ENCODE measurements around the gene EPM2A.
"Not testable (repeated sequence)": the region's sequence is repeated elsewhere in the genome, so short reads cannot be mapped to it uniquely, and the experiment has no call there.

Gene EPM2A

DNA sequence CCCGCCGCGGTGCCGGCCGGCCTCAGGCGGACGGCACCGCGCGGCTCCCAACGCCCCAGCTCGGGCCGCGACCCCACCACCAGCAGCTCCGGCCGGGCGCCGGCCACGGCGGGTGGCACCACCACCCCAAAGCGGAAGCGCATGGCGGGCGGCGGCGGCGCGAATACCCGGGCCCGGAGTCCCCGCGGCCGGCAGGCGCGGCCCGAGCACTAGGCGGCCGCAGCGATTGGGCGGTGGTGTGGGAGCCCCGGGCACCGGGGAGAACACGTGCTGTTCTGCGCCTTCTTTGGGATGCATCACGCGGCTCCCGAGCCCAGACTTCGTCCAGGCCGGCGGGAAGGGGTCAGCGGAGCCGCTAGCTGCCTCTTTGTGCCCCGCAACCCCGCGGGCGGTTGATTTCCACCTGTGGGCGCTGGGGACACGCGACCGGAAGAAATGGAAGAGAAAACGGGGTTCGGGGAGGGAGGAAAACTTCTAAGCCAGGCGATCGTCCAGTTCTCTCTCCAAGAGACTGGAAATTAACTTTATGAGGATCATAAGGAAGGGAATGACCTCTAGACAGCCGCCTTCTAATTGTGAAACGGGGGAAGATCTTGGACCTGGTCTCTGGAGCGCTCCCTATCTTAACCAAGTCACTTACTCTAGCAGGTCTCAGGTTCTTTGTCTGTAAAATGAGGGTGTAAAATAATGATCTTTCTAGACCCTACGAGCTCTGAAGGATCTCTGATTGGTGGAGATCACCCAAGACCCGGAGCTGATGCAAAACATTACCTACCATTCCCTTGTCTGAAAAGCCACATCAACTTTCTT lies at the start of gene EPM2A:
Gene EPM2A, minus strand, starts transcription at position 165 of the 810 bp plus-strand sequence. Its CDS starts 22 bp downstream, at position 143.
- DNase-seq (ENCODE audit: low spot score), result peak; percentile 88

DNA sequence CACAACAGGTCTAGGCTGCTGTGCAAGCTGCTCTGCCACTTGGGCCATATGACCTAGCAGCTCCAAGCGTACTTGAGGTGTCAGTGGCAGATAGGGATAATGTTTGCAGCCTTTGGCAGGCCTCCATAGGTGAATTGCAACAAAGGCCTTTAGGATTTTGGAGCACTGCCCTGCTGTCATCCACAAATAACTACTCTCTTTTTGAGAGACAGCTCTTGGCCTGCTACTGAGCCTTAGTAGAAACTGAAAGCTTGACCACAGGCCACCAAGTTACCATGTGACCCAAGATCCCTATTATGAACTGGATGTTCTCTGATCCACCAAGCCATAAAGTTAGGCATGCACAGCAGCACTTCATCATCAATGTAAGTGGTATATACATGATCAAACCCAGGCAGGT lies 49.4 kb upstream of the EPM2A start:
- no peak for DNase-seq (ENCODE audit: low spot score)

GRCh38 chr6:145783796-145784195 lies 48.5 kb upstream of the EPM2A start:
- DNase-seq (ENCODE audit: low spot score), result no peak

DNA sequence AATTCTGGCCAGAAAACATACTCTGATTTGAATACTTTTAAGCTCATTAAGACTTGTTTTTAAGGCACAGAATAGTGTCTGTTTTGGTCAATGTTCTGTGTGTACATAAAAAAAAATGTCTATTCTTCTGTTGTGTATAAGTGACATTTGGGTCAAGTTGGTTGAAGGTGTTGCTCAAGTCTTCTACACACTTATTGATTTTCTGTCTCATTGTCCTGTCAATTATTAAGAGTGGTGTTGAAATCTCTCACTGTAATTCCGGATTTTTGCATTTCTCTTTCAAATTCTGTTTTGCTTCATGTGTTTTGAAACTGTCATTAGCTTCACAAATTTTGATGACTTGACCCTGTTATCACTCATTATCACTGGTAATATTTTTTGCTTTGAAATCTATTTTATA lies 37.5 kb upstream of the EPM2A start:
- no peak for DNase-seq (ENCODE audit: low spot score)

DNA sequence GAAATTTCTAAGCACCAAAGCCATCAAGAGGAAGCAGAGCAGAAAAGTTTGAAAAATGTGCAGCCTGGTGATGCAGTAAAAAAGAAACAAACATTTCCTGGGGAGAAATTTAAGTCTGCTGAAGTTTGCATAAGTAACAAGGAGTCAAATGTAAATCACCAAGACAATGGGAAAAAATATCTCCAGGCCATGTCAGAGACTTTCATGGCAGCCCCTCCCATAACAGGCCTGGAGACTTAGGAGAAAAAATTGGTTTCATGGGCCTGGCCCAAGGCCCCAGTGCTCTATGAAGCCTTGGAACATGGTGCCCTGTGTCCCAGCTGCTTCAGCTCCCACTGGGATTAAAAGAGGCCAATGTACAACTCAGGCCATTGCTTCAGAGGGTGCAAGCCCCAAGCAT lies 30.1 kb upstream of the EPM2A start:
- DNase-seq (ENCODE audit: low spot score), result no peak

GRCh38 chr6:145763742-145764141 lies 28.4 kb upstream of the EPM2A start:
- no peak for DNase-seq (ENCODE audit: low spot score)

DNA sequence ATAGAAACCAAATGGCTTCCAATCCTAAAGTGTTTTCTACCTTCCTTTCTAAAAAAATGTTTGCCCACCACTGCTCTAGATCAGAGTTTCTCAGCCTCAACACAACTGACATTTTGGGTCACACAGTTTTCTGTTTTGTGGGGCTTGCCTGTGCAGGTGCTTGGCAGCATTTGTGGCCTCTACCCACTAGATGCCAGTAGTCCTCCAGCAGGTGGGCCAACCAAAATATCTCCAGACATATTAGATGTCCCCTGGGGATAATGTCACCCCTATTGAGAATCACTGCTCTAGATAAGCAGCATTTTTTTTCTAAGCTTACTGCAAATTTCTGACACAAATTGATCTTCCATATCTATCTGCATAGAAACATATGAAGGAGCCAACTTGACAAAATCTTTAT lies 26.3 kb upstream of the EPM2A start:
- peak; percentile 22 for DNase-seq (ENCODE audit: low spot score)

- DNase-seq (ENCODE audit: low spot score), result no peak
These were observed 22.8 kb upstream of the EPM2A start for GRCh38 chr6:145758113-145758512.

DNA sequence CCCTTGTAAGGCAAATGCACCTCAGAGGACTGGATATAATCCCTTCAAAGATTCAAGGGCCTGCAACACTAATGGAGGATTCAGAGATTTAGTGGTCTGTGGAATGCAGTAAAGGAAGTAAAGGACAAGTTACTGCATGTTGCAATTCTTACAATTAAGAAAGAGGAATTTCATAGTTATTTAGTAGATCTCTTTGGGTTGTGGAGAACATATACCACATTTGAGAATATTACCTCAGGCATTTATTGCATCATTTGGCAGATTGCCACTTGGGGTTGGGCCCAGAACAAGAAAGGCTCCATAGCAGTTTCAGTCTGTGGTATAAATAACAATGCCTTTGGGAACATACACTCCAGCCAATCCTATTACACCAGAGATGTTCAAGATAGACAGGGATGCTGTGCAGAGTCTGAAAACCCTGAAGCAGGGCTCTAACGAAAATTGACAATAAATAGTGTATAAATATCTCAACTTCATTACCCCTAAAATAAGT lies 20.9 kb upstream of the EPM2A start:
- no peak for DNase-seq (ENCODE audit: low spot score)

DNA sequence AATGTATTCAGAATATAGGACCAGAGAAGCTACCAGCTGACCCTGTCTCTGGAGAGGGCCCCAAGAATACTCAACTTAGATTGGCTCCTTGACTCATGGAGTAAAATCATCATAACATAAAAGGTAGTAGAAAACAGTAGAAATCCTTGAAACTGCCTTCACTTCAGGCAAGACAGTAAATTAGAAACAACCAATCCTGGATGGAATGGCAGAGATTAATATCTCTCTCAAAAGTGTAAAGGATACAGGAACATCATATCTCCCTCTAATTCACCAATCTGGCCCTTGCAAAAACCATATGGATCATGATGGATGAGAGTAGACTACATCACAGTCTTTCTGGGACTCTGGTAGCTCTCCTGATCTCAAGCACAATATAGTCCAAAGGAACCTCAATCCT lies 20.4 kb upstream of the EPM2A start:
- no peak for DNase-seq (ENCODE audit: low spot score)

DNA sequence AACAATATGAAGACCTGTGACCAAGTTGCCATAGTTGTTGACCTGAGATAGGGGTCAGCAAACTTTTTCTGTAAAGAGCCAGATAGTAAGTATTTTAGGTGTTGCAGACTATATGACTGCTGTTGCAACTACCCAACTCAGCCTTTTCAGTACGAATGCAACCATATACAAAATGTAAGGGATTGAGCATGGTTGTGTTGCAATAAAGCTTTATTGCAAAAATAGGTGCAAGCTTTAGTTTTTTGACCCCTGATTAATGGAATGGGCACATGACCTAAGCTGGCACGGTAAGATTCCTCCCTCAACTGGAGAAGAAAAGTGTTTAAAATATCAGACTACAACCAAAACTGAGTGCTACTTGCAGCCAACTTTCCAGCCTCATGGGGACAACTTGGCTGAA lies 17.3 kb upstream of the EPM2A start:
- no peak for DNase-seq (ENCODE audit: low spot score)

DNA sequence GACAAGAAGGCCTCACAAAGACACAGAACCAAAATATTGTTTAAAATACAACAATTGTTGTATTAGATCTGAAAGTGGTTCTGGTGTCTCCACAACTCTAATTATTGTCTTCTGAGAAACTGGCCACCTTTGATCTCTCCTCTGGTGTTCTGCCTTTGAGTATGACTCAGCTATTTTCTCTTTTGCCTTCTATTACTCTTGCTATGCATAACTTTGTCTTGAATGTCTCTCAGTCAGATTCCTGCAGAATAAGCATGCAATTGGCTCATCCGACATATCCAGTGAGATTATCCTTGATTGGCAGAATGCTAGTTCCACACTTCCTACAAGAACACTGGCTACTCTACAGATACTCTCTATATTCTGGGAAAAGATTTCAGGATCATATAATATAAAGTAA lies 14.3 kb upstream of the EPM2A start:
- DNase-seq (ENCODE audit: low spot score), result no peak

- no peak for DNase-seq (ENCODE audit: low spot score)
These were observed 10.5 kb upstream of the EPM2A start for GRCh38 chr6:145745861-145746260.

DNA sequence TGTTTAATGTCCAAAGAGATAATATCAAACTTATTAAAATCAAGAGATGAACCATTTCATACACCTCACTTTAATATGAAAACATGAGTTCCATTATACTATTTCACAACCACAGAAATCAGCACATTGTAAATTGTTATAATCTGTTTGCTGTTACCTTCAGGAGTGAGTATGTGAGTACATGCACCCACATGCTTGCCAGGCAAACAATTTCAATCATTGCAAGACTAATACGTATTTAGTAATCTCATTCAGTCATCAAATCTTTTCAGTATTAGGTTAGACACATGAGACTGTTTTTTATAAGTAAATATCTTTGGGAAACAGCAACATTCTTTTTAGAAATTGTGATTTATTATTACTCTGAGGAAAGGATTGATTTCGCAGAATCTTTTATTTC lies 9.3 kb upstream of the EPM2A start:
- DNase-seq (ENCODE audit: low spot score), result no peak

DNA sequence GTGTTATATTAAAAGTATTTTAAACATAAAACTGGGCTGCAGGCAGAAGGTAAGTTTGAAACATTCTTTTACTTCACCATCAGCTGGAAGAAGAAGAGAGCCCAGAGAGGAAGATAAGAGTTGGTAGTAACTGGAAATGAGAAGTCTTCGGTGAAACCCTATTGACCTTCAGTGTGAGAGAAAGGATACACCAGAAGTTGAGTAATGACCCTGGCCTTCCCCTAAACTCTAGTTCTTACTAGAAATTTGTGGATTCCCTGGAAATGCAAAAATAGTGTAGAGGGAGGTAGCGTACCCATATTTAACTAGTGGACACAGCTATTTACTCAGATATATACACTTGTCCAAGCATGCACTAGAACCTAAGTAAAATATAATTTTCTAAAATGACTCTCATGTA lies 8.0 kb upstream of the EPM2A start:
- no peak for DNase-seq (ENCODE audit: low spot score)

GRCh38 chr6:145742472-145742871 lies 7.2 kb upstream of the EPM2A start:
- DNase-seq (ENCODE audit: low spot score), result not testable (repeated sequence)

DNA sequence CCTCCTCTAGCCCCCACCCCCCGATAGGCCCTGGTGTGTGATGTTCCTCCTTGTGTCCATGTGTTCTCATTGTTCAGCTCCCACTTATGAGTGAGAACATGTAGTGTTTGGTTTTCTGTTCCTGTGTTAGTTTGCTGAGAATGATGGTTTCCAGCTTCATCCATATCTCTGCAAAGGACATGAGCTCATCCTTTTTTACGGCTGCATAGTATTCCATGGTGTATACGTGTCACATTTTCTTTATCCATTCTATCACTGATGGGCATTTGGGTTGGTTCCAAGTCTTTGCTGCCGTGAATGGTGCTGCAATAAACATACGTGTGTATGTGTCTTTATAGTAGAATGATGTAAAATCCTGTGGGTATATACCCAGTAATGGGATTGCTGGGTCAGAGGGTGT lies 4.4 kb upstream of the EPM2A start:
- not testable (repeated sequence) for DNase-seq (ENCODE audit: low spot score)

DNA sequence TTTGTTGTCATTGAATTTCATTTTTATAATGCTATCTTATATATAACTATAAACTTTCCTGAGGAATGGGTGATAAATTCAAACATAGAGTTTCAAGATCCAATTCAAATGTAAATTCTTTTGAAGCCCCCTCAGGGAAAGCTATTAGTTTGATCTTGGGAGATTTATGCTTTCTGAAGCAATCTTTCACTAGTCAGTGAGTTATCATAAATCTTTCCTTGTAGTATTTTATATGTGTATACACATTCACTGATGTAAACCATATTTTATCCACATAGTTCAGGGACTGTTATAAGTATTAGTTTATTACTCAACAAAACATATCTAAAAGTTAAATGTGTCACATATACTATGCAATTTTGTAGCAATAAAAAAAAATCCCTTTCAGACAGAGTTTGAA lies 2.9 kb upstream of the EPM2A start:
- no peak for DNase-seq (ENCODE audit: low spot score)

DNA sequence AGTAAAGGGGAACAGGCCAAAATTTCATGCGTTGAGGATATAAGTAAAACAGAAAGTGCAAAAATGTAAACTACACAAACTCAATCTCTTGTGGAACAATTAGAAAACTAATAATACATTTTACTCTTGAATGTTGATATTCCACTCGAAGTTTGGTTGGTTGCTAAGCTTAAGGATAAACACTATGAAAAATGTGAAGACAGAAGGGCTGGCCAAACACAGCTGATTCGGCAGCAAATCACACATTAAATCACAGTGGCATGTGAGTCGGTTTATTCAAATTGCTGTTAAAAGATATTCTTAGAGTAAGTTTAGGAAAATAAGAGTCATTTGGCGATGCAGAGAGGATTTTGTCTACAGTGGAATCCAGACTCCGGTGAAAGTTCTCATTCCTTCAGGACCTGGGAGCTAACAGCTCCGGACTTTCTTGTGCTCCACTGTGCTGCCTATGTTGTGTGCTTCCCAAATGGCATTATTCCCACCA lies 1.4 kb upstream of the EPM2A start:
- DNase-seq (ENCODE audit: low spot score), result no peak

DNA sequence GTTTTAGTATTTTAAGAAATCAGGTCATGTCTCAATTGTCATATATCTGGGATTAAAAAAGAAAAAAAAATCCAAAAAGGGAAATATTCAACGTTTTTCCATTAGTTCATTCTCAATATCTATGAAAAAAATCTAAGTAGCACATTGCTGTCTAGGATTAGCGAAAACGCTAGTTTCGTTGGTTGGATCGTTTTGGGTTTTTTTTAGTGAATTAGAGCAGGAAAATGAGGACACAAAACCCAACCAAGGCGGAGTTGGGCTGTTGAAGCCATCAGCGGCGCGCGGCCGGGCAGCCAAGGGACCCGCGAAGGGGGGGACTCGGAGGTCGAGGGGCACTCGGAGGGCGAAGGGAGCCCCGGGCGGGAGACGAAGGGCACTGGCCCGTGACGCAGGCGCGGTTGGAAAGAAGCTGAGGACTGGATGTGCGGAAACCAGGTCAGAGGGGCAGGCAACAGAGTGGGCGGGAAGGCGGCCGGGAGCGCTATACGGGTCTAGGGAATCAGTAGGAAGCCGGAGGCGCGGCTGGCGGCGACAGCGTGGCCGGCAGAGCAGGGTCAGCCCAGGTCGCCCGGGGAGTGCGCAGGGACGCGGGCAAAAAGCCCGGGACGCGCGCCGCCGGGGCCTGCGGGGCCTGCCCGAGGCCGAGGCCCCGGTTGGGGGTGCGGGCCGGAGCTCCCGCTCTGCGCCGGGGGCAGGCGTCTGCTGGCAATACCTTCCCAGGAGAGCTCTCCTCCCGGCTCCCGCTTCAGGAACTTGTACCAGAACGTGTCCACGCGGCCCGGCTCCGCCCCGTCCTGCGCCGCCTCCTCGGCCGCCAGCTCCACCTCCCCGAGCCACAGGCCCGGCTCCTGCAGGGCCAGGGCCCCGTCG lies 599 bp downstream of the EPM2A start:
- peak; percentile 88 for DNase-seq (ENCODE audit: low spot score)

- DNase-seq (ENCODE audit: low spot score), result no peak
These were observed 1.5 kb downstream of the EPM2A start for GRCh38 chr6:145733810-145734209.

DNA sequence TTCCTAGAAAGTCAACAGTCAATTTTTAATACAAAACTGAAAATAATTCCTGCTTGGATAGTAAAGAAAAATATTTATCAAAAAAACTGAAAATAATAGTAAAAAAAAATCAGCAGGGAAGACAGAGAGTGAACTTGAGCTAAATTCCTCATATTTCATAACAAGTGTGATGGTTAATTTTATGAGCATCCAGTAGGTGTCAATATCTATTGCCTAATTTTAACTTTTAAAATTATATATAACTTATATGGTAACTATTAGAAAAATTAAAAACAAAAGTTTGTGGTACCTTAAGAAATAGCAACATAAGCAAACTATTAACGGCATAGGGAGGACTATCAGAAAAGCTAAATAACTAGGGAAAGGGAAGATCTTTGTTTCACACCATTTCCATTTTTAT lies 2.1 kb downstream of the EPM2A start:
- no peak for DNase-seq (ENCODE audit: low spot score)

- no peak for DNase-seq (ENCODE audit: low spot score)
These were observed 3.9 kb downstream of the EPM2A start for GRCh38 chr6:145731447-145731846.

Data from D341Med (cell line).